Activated CD4-positive, alpha-beta T cell treated with anti-CD3 and anti-CD28 coated beads, Interleukin-2, amount 10 ng/mL, durations not matched to agents 24 days and 14 days (primary cell): Measurements from ENCODE around the gene SMPDL3B. TPM values are rescaled to one million over a fixed set of nuclear protein-coding genes. Genes with fewer than 3 reads are reported as not detected.
A peak's percentile ranks its signal among the peaks of the same experiment; 100 is the strongest.

Source experiments
- DNase-seq: peaks from one replicate; pipeline ENCODE4 v3.0.0; 2022
- H3K27ac Mint-ChIP-seq: one replicate; pipeline ENCODE4 v1.8.0; 2022; ENCODE audit warnings: mild to moderate bottlenecking, mixed read lengths
- H3K27me3 Mint-ChIP-seq: one replicate; pipeline ENCODE4 v1.8.0; 2022; ENCODE audit warnings: mixed read lengths
- H3K36me3 Mint-ChIP-seq: one replicate; pipeline ENCODE4 v1.8.0; 2022; ENCODE audit warnings: low read depth, mild to moderate bottlenecking, mixed read lengths
- H3K4me1 Mint-ChIP-seq: one replicate; pipeline ENCODE4 v1.8.0; 2021; ENCODE audit warnings: mixed read lengths
- H3K4me3 Mint-ChIP-seq: one replicate; pipeline ENCODE4 v1.8.0; 2022; ENCODE audit warnings: mild to moderate bottlenecking, moderate library complexity, mixed read lengths
- H3K9me3 Mint-ChIP-seq: one replicate; pipeline ENCODE4 v1.8.0; 2021; ENCODE audit warnings: mixed read lengths
- intact Hi-C: fragments of 100-400 bp; cut with micrococcal nuclease; formaldehyde crosslinking; loops from one replicate; pipeline ENCODE4 v1.15.1; 2023
- total RNA-seq: library from RNA; stranded (reverse); gene quantifications from 2 replicates; pipeline ENCODE4 v1.2.3, GENCODE V29; 2022

SMPDL3B gene
- total RNA-seq, 1 donor from 2014 or later, result 0.30 TPM

DNA sequence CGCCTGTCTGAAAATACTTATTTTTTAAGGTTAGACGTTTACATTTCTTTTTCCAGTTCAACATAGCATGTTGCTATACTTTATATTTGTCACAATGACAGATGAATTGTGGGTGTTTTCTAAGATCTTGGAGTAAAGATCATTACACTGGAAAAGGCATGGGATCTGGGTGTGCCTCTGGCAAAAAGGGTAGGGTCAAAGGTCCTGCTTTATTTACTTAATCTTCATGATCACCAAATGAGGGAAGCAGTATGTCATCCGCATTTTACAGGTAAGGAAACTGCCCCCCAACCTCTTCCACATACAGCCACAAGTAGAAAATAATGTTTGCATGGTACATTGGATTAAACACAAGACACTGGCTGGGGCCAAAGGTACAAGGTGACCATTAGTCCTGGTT, 12.5 kb upstream of the SMPDL3B start:
- no peak overlapping the region for H3K4me3 Mint-ChIP-seq
- no peak overlapping the region for H3K27ac Mint-ChIP-seq
- no peak for DNase-seq
- intact Hi-C loops, result no loop called here
- H3K9me3 Mint-ChIP-seq, result no peaks in the 10 kb centered on the region
- no peaks in the 10 kb centered on the region for H3K36me3 Mint-ChIP-seq
- no peaks in the 10 kb centered on the region for H3K4me1 Mint-ChIP-seq
- peaks cover 20% of the 10 kb centered on the region for H3K27me3 Mint-ChIP-seq

DNA sequence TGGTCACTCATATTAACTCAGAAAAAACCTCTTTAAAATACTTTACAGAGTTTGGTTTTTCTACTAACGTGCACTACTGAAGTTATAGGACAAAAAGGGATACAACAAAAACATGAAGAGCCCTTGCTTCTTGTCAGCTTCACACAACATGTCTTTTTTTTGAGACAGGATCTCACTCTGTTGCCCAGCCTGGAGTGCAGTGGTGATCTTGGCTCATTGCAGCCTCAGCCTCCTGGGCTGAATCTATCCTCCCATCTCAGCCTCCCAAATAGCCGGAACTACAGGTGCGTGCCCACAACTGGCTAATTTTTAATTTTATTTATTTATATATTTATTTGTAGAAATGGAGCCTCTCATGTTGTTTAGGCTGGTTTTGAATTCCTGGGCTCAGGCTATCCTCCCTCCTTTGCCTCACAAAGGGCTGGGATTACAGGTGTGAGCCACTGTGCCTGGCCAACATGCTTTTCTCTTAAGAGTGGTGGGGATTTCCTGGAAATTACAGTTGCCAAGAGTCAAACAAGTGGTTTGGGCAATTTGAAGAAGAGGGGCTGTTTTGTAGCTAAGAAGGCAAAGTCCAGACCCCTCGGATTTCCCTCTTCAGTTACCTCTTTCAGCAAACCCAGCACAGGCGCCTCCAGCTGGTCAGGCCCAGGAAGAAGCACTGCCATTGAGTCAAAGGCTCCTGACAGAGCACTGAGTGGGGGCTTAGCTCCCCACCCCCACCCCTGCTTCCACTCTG, 6.4 kb upstream of the SMPDL3B start:
- Mint-ChIP-seq H3K9me3 (no peaks in the 10 kb centered on the region), H3K4me1 (peaks cover 19% of the 10 kb centered on the region), H3K36me3 (no peaks in the 10 kb centered on the region), H3K27me3 (peaks cover 7% of the 10 kb centered on the region), H3K4me3 (no peak overlapping the region), H3K27ac (no peak overlapping the region)
- no peak for DNase-seq
- intact Hi-C loops, result no loop called here

DNA sequence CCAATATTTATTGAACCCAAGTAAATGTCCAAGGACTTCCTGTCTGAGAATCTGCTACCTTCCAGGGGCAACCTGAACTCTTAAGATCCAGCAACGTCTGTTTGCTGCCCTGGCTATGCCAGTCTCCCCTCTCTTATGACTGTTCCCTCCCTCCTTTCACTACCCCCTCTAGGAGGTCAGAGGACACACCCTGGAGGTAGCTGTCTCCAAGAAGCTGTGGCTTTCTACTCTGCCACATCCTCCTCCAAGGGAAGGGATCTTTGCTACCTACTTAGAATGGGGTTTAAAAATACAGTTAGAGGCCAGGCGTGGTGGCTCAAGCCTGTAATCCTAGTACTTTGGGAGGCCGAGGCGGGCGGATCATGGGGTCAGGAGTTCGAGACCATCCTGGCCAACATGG, 3.6 kb upstream of the SMPDL3B start:
- H3K27ac Mint-ChIP-seq, result no peak overlapping the region
- intact Hi-C loops, result no loop called here
- no peaks in the 10 kb centered on the region for H3K36me3 Mint-ChIP-seq
- peaks cover 30% of the 10 kb centered on the region for H3K4me1 Mint-ChIP-seq
- no peak for DNase-seq
- peak overlapping the region; percentile 22 for H3K4me3 Mint-ChIP-seq
- no peaks in the 10 kb centered on the region for H3K9me3 Mint-ChIP-seq
- peaks cover 13% of the 10 kb centered on the region for H3K27me3 Mint-ChIP-seq

DNA sequence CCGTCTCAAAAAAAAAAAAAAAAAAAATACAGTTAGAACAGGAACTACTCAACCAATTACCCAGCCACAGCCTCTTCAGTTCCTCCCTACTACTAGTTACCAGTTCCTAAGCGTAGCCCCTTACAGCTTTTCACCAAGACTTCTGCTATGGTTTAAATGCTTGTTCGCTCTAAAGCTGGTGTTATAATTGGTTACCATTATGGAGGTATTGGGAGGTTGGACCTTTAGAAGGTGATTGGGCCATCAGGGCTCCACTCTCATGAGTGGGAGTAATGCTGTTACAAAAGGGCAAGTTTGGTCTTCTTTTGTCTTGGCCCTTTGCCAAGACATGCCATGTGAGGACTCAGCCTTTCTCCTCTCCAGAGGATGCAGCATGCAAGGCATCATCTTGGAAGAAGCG, 3.0 kb upstream of the SMPDL3B start:
- Mint-ChIP-seq H3K4me1 (peaks cover 30% of the 10 kb centered on the region), H3K27me3 (peaks cover 12% of the 10 kb centered on the region), H3K9me3 (no peaks in the 10 kb centered on the region), H3K27ac (no peak overlapping the region), H3K4me3 (no peak overlapping the region), H3K36me3 (no peaks in the 10 kb centered on the region)
- no peak for DNase-seq
- intact Hi-C loops, result no loop called here

DNA sequence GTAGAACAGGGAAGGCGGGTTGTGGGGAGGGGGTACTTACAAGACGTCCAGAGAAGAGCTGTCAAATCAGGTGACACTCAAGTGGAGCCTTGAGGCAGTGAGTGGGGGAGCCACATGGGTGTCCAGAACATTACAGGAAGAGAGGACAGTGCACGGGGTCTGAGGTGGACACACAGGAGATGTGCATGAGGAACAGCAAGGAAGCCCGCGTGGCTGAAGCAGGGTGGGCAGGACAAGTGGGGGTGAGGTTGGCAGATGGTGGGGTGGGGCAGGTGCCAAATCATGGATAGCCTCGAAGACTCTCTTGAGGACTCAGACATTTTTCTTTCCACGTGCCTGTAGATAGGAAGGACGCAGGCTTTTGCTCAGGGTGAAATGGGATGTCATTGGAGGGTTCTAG, 921 bp downstream of the SMPDL3B start:
- H3K4me3 Mint-ChIP-seq, result peak overlapping the region; percentile 30
- H3K4me1 Mint-ChIP-seq, result peaks cover 41% of the 10 kb centered on the region
- DNase-seq, result no peak
- peaks cover 12% of the 10 kb centered on the region for H3K27me3 Mint-ChIP-seq
- H3K27ac Mint-ChIP-seq, result no peak overlapping the region
- no peaks in the 10 kb centered on the region for H3K9me3 Mint-ChIP-seq
- intact Hi-C loops, result no loop called here
- no peaks in the 10 kb centered on the region for H3K36me3 Mint-ChIP-seq

DNA sequence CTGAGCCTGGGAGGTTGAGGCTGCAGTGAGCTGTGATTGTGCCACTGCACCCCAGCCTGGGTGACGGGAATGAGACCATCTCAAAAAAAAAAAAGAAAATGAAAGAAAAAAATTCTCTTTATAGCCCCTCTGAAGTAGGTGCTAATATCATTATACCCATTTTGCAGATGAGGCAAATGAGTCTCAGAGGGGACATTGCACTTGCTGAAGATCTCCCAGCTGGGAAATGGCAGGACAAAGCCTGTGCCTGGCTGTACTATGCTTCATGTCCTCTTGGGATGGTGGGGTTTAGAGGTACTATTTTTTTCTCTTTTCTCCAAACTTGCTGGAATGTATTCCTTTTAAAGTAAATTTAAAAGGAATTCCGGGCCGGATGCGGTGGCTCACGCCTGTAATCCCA, 1.6 kb downstream of the SMPDL3B start:
- intact Hi-C loops, result no loop called here
- H3K9me3 Mint-ChIP-seq, result no peaks in the 10 kb centered on the region
- H3K4me3 Mint-ChIP-seq, result no peak overlapping the region
- no peaks in the 10 kb centered on the region for H3K36me3 Mint-ChIP-seq
- peaks cover 12% of the 10 kb centered on the region for H3K27me3 Mint-ChIP-seq
- no peak for DNase-seq
- H3K27ac Mint-ChIP-seq, result no peak overlapping the region
- peaks cover 36% of the 10 kb centered on the region for H3K4me1 Mint-ChIP-seq

DNA sequence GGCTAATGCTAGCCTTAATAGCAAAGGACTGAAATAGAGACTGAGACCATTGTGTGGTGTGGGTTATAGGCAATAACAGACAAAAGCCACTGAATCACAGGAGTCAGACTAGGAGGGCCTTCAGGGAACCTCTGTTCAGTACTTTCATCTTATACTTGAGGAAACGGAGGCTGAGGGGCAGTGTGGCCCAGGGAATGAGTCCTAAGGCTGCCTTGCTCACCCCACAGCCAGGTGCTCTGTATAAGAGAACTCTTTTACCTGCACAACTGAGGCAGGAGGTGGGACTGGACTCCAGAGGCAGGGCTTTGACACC, 2.7 kb downstream of the SMPDL3B start:
- intact Hi-C loops, result no loop called here
- Mint-ChIP-seq H3K4me1 (peaks cover 30% of the 10 kb centered on the region), H3K27ac (no peak overlapping the region), H3K27me3 (peaks cover 12% of the 10 kb centered on the region), H3K9me3 (no peaks in the 10 kb centered on the region), H3K4me3 (no peak overlapping the region), H3K36me3 (no peaks in the 10 kb centered on the region)
- DNase-seq, result no peak

DNA sequence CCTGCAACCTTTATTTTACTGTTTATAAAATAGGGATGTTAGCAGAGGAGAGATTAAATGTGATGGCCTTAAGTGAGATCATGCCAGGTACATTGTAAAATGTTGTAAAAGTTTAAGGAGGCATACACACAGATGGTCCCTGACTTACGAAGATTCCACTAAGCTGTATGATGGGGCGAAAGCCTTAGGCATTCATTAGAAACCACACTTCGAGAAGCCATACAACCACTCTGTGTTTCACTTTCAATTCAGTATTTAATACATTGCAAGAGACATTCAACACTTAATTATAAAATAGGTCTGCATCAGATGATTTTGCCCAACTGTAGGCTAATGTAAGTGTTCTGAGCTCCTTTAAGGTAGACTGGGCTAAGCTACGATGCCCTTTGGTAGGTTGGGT, 3.7 kb downstream of the SMPDL3B start:
- no peak for DNase-seq
- Mint-ChIP-seq H3K9me3 (no peaks in the 10 kb centered on the region), H3K27ac (no peak overlapping the region), H3K4me1 (peaks cover 37% of the 10 kb centered on the region), H3K27me3 (peaks cover 10% of the 10 kb centered on the region), H3K36me3 (no peaks in the 10 kb centered on the region), H3K4me3 (no peak overlapping the region)
- intact Hi-C loops, result no loop called here

DNA sequence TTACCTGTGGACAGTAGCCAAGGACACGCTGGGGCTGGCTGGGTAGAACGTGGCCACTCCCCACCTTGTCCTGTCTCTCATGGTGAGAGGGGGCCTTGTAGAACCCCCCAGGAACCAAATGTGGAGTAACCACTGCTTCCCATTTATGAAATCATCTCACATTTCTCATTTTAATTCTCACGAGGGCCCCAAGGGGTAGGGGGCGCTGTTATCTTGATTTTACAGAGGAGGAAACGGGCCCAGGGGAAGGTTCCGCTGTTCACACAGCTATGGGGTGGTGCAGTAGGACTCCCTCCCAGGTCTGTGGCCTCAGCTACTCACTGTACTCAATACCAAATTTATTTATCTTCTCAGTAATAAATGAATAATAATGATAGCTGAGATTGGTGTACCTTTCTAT, 5.5 kb downstream of the SMPDL3B start:
- Mint-ChIP-seq H3K27ac (peak overlapping the region; percentile 70), H3K4me3 (no peak overlapping the region), H3K27me3 (peaks cover 8% of the 10 kb centered on the region), H3K4me1 (peaks cover 38% of the 10 kb centered on the region), H3K36me3 (no peaks in the 10 kb centered on the region), H3K9me3 (no peaks in the 10 kb centered on the region)
- peak; percentile 91 for DNase-seq
- intact Hi-C loops, result loop anchor here (5.0 kb wide), 1 partner anchor 37 kb away; no protein-coding TSS in a partner anchor

DNA sequence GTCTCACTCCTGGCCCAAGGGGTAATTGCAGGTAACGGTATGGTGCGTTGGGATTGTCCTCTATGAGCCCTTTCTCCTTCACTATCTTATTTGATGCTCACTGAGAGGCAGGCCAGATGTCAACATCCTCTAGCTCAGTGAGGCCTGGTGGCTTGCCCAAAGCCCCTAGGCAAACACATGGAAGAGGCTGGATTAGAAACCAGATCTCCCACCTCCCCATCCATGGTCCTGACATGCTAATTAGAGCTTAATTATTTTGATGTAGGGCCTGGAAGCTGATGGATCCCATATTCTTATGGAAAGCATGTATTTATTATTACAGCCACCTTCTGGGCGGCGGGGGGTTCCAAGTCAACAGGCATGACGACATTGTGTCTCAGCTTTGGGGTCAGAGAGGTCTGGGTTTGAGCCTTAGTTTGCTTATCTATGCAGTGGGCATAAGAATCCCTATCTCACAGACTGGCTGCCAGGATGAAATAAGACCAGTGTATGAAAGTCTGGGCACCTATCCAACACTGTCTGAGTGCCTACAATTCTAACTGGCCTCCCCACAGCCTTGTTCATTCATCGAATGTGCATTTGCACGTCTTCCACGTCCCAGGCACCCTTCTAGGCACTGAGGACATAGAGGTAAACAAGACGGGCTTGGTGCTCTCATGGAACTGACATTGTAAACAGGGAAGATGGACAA, 6.2 kb downstream of the SMPDL3B start:
- Mint-ChIP-seq H3K9me3 (no peaks in the 10 kb centered on the region), H3K36me3 (no peaks in the 10 kb centered on the region), H3K27me3 (peaks cover under 1% of the 10 kb centered on the region), H3K4me3 (no peak overlapping the region), H3K27ac (no peak overlapping the region), H3K4me1 (peaks cover 31% of the 10 kb centered on the region)
- DNase-seq, result no peak
- intact Hi-C loops, result loop anchor here (5.0 kb wide), 1 partner anchor 36 kb away; no protein-coding TSS in a partner anchor

DNA sequence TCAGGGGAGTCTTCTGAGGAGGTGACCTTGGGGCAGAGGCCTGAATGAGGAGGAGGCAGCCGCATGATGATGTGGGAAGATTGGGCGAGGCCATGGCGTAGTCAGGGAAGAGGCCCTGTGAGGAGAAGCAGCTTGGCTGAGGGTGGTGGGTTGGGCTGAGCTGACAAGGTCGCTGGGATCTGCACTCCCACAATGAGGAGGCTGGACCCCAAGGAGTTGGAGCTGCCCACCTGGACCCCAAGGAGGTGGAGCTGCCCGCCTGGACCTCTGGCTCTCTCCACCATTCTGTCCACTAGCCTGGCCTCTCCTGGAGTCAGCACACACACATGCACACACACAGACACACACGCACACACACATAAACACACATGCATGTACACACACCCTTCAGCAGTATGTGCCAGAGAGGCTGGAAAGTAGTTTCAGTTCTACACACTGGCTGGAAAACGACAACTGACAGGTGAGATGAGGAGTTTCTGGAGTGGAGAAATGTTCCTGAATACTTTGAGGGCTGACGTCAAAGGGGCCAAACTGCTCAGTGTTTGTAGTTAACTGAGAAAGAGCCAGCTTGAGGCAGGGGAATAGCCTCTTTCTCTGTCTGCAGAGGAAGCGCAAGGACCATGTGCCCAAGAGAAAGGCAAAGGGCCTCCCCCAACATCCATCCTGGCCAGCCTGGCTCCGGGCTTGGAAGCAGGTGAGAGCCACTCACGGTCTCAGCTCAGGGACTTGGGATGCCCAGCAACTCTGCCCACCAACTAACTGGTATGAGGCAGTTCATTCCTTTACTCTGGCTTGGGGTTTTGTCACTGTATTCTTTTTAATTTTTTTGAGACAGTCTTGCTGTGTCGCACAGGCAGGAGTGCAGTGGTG, 7.1 kb downstream of the SMPDL3B start:
- peaks cover 30% of the 10 kb centered on the region for H3K4me1 Mint-ChIP-seq
- H3K4me3 Mint-ChIP-seq, result no peak overlapping the region
- DNase-seq, result no peak
- H3K9me3 Mint-ChIP-seq, result no peaks in the 10 kb centered on the region
- no peak overlapping the region for H3K27ac Mint-ChIP-seq
- no peaks in the 10 kb centered on the region for H3K27me3 Mint-ChIP-seq
- H3K36me3 Mint-ChIP-seq, result no peaks in the 10 kb centered on the region
- intact Hi-C loops, result loop anchor here (2.0 to 5.0 kb wide), 2 partner anchors 19 to 35 kb away; no protein-coding TSS in a partner anchor

DNA sequence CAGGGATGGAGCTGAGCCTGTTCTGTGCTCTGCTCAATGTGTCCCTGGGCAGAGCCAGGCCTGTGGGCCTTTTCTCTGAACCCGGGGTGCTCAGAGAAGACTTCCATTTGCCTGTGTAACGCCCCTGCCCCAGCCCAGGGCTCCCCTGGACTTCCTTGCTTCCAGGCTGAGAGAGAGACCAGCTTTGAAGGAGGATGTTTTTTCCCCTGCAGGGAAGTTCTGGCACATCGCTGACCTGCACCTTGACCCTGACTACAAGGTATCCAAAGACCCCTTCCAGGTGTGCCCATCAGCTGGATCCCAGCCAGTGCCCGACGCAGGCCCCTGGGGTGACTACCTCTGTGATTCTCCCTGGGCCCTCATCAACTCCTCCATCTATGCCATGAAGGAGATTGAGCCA, 10.2 kb downstream of the SMPDL3B start:
- H3K9me3 Mint-ChIP-seq, result no peaks in the 10 kb centered on the region
- no peaks in the 10 kb centered on the region for H3K27me3 Mint-ChIP-seq

DNA sequence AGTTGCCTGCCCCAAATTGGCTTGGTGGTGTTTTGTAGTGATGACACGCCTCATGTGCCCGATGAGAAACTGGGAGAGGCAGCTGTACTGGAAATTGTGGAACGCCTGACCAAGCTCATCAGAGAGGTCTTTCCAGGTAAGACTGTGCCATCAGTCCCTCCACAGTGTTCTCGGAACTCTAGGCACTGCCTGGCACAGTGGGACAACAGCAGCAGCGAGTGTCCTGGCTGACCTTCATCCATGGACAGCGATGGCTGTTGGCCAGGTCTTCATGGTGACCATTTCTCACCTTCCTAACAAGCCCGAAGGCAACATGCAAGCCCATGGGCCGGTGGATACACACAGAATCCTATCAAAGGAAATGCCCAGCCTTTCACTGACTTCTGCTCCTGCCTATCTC, 14.2 kb downstream of the SMPDL3B start:
- Mint-ChIP-seq H3K36me3 (no peaks in the 10 kb centered on the region), H3K27me3 (no peaks in the 10 kb centered on the region), H3K4me1 (peaks cover 3% of the 10 kb centered on the region), H3K9me3 (no peaks in the 10 kb centered on the region), H3K4me3 (no peak overlapping the region), H3K27ac (no peak overlapping the region)
- intact Hi-C loops, result no loop called here
- DNase-seq, result no peak

More for the DNA sequence above, 10.2 kb downstream of the SMPDL3B start:
- H3K4me1 Mint-ChIP-seq, result peaks cover 20% of the 10 kb centered on the region
- no peak overlapping the region for H3K27ac Mint-ChIP-seq
- intact Hi-C loops, result no loop called here
- H3K36me3 Mint-ChIP-seq, result no peaks in the 10 kb centered on the region
- DNase-seq, result no peak
- no peak overlapping the region for H3K4me3 Mint-ChIP-seq

DNA sequence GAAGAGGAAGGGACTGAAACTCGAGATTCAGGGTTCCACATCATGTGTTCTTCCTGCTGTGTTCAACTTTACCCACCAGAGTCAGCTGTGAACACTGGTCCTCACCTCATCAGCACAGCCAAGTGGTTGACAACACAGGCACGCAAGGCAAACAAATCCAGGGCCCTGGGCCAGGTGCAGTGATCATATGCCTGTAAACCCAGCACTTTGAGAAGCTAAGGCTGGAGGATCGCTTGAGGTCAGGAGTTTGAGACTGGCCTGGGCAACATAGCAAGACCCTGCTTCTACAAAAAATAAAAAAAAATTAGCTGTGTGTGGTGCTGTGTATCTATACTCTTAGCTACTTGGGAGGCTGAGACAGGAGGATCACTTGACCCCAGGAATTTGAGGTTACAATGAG, 16.6 kb downstream of the SMPDL3B start:
- DNase-seq, result no peak
- H3K4me3 Mint-ChIP-seq, result no peak overlapping the region

More for the DNA sequence above, 16.6 kb downstream of the SMPDL3B start:
- H3K27ac Mint-ChIP-seq, result no peak overlapping the region
- peaks cover 2% of the 10 kb centered on the region for H3K27me3 Mint-ChIP-seq
- H3K36me3 Mint-ChIP-seq, result no peaks in the 10 kb centered on the region
- intact Hi-C loops, result no loop called here
- no peaks in the 10 kb centered on the region for H3K4me1 Mint-ChIP-seq
- no peaks in the 10 kb centered on the region for H3K9me3 Mint-ChIP-seq
